GM19452 (cell line): Measurements from ENCODE around the gene AIMP1.
"Not testable (repeated sequence)": the region's sequence is repeated elsewhere in the genome, so short reads cannot be mapped to it uniquely, and the experiment has no call there.

Experiments used
- ATAC-seq: cut with Tn5 transposase; IDR thresholded peaks from one replicate; pipeline ENCODE4 v1.9.1; 2021; ENCODE audit not compliant: unreplicated experiment

The AIMP1 gene

DNA sequence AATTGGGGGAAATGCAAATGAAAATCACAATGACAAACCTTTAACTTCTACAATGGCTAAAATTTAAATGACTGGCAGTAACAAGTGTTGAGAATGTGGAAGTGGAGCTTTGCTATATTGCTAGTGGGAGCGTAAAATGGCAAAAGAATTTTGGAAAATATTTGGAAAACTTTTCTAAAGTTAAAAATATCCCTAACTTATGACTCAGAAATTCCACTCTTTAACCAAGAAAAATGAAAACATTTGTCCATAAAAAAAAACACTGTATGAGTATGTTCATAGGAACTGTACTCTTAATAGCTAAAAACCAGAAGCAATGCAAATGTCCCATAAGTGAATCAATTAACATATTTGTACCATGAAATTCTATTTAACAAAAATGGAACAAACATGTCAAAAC lies 4.0 kb upstream of the AIMP1 start:
- ATAC-seq: no peak

DNA sequence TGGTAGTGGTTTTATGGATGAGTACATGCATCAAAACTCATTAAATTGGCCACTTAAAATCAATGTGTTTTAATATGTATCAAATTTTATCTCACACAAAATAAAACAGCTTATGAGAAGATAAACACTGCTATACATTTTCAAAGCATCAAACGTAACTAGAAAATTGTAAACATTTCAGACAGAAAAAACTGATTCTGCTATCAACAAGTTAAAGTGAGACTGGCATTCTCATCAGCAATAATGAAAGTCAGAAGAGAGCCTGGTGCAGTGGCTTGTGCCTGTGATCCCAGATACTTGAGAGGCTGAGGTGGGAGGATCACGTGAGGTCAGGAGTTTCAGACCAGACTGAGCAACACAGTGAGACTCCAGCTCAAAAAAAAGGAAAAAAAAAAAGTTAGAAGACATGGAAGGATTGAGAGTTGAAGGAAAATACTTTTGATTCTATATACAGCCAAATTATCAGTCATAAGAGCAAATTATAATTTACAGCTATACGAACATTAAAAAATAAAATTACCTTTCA lies 3.3 kb upstream of the AIMP1 start:
- ATAC-seq: no peak

GRCh38 chr4:106314960-106315359 lies 1.4 kb upstream of the AIMP1 start:
- no peak for ATAC-seq

DNA sequence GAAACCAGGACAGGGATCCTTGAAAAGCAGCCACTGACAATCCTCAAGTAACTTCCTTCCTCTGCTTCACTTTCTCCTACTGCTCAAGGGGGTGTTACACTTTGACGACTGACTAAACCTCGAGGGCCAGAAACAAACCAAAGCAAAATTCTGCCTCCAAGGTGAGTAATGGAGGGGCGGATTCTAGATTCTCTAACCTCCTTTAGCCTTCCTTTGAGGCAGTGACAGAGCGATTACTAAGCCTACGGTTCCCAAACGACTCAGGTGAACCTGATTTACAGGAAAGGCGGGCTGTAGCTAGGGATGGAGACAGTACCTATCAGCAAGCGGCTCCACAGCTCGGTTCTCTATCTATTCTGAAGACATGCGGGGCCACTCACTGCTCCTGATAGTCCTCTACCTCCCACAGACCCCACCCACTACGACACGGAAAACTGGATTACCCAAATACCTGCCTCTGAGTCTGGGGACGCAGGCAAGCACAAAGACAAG lies 828 bp upstream of the AIMP1 start:
- ATAC-seq: peak; percentile 30

DNA sequence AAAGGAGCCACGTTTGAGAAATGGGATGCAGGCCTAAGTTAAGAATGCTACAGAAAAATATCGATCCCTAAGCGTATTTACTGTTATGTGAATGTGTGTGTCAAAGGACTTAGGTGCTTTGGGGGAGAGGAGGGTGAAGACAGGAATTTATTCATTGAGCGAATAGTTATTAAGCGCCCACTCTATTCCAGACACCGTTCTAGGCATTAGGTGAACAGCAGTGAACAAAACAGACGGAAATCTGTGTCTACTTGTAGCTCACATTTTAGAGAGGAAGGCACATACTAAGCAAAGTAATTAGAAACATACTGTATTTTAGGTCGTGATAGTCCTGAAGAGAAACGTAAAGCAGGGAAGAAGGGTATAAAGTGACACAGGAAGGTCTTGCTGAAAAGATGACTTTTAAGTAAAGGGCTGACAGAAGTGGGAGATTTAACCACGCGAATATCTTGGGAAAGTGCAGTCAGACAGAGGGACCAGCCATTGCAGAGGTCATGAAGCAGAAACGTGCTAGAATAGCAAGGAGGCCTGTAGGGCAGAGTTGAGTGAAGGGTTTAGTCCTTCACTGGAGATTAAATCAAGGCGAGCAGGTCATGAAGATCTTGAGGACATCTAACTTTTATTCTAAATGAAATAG lies 541 bp downstream of the AIMP1 start:
- peak; percentile 0 for ATAC-seq

DNA sequence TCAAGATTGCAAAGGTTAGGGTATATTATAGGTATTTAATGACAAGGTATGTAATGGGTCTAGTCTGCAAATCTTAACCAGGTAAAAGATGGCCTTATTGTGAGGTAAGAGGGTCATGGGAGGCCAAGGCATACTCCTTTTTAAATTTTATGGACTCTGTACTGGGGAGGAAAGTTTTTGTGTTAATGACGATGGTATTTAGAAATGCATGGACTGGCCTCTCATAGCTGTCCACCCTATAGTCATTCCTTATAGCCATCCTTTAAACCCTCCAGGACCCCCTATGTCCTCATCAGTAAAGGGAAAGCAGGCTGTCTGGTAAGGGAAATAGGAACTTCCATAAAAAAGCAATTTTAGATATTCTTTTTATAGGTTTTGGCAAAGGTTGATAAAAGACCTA lies 1.5 kb downstream of the AIMP1 start:
- no peak for ATAC-seq

GRCh38 chr4:106318511-106318910 lies 2.2 kb downstream of the AIMP1 start:
- ATAC-seq: no peak

GRCh38 chr4:106320235-106320634 lies 3.9 kb downstream of the AIMP1 start:
- ATAC-seq: no peak

- ATAC-seq: not testable (repeated sequence)
Measured at GRCh38 chr4:106321168-106321567, 4.8 kb downstream of the AIMP1 start.

- not testable (repeated sequence) for ATAC-seq
Measured at GRCh38 chr4:106321814-106322213, 5.5 kb downstream of the AIMP1 start.

DNA sequence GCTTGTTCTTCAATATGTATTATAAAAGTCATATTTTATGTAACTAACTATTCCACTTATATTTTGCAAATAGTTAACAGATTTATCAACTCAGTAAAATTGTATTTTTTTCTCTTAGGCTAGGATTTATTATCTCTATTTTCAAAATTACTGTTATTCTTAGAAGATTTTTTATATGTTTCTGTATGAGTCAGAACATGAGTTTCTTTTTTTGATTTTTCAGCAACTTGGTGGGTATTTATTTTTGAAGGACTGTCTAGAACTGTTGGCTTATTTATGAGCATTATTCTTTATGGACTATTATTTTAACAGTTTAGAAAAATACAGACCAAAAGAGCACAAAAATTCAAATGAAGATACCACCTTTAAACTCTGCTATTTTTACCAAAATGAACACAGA lies 6.8 kb downstream of the AIMP1 start:
- no peak for ATAC-seq

DNA sequence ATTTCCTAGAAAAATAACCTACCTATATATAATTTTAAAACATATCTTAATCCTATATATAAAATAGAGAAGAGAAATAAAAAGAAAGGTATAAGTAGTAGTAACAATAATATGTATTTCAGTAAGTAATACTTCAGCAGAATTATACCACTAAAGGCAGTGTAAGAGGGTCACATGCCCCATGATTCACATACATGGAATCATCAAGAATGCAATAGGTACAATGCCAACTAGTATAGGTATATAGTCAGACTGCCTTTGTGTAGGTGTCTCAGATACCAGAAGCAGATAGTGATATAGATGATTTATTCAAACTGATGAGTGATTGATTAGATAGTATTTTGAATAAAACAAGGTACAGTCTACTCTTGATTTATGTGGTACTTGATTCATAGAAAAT lies 9.4 kb downstream of the AIMP1 start:
- ATAC-seq: no peak

DNA sequence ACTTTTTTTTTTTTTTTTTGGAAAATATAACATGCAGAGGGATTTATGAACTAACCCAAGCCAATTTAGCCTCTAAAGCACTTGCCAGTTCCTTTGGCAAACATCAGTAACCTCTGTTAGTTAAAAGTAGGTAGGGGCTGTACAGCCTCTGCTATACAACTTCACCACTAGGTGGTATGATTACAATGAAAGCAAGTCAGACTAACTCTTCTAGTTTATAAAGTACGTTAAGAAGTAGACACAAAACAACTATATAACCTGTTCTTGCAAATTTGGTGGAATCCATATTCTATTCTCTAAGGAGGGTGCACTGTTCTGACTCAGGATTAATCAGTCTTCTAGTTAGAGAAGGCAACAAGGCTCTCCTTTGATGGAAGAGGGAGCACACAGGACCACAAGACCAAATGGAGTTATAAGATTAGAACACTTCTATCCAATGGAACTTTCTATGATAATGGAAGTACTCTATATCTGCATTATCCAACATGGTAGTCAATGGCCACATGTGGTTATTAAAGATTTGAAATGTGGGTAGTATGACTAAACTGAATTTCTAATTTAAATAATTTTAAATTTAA lies 12.8 kb downstream of the AIMP1 start:
- peak; percentile 89 for ATAC-seq

DNA sequence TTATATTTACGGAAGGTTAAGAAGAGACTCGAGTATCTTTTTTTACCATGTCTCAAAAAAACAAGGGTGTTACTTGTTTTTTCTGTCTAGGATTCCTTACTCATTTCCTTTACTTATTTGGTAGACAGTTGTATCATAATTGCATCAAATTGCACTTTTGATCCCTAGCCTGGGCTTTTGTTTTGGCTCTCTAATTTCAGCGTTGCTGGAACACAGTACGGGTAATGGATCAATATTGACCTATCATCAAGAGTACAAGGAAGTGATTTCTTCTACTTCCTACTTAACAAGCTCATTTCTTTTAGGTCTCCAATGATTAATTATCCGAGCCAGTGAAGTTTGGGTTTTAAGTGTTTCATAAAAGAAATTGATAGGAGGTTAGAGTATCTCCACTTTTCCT lies 16.8 kb downstream of the AIMP1 start:
- ATAC-seq: no peak

- no peak for ATAC-seq
Measured at GRCh38 chr4:106334741-106335470, 18.6 kb downstream of the AIMP1 start.

GRCh38 chr4:106336618-106337017 lies 20.3 kb downstream of the AIMP1 start:
- no peak for ATAC-seq

GRCh38 chr4:106337916-106338315 lies 21.6 kb downstream of the AIMP1 start:
- ATAC-seq: no peak

GRCh38 chr4:106338671-106339070 lies 22.3 kb downstream of the AIMP1 start:
- no peak for ATAC-seq

GRCh38 chr4:106339431-106339830 lies 23.1 kb downstream of the AIMP1 start:
- no peak for ATAC-seq

DNA sequence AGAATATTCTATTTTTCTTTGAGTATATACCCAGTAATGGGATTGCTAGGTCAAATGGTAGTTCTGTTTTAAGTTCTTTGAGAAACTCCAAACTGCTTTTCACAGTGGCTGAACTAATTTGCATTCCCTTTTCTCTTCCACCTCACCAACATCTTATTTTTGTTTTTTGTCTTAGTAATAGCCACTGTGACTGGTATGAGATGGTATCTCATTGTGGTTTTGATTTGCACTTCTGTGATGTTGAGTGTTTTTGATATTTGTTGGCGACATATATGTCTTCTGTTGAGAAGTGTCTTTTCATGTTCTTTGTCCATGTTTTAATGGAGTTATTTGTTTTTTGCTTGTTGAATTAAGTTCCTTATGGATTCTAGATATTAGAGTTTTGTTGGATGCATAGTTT lies 24.4 kb downstream of the AIMP1 start:
- no peak for ATAC-seq

DNA sequence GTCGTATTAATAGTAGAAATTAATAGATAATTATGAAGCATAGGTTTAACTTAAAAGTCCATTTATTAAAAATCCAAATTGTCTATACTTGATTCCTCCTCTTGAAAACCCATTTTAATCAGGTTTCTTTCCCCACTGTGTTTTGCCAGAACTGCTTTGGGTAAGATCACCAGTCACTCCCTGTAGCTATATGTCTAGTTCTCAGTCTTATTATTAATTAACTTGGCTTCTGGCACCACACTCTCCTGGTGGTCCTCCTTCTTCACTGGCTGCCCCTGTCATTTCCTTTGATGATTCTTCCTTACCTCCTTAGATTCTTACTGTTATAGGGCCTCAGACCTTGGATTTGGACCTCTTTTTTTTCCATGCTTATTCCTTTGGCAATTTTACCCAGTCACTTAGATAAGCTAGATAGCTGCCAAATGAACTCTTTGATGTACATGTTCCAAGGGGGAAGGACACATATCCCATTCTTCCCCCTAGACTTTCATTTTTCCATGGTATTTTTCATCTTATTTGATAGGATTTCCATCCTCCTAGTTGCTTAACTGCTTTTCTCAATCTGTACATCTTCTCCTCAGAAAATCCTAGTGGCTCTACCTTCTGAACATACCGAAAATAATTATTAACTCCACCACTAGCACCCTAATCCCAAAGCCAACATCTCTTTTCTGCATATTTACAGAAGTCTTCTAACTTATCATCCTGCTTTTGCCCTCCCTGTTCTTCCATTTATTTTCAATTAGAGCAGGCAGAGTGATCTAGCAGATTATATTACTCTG lies 27.7 kb downstream of the AIMP1 start:
- no peak for ATAC-seq
